ENCODE measurements around the gene TWNK. TPM values are rescaled to one million over a fixed set of nuclear protein-coding genes. Genes with fewer than 3 reads are reported as not detected.

The TWNK gene
- total RNA-seq, 1 experiment from 2014 or later: 28.2 TPM

DNA sequence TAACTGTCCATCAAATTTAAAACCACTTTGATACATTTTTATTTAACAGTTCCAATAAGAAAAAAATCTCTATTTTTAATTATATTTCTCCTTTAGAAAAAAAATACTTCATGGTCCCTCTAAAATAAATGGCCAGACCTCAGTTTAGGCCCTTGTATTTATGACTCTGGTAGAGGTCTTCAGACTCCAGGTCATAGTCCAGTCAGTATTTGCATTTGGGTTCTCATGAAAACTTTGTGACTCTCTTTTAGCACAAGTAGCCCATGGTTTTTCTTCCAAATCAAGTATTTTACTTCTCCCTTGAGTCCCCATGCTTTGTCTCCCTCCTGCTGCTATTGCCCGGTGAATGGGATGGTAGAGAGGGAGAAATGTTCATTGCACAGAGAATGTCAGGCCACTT lies 23.5 kb upstream of the TWNK start:
- Mint-ChIP-seq H3K27me3 (ENCODE audit: low read depth) (no peaks in the 10 kb centered on the region), H3K27ac (no peak overlapping the region), H3K4me1 (peaks cover 4% of the 10 kb centered on the region; the same call in 1 of the 2 replicates), H3K4me3 (no peak overlapping the region), H3K36me3 (peaks cover 10% of the 10 kb centered on the region), H3K9me3 (no peaks in the 10 kb centered on the region)
- no peak for DNase-seq (ENCODE audit: low spot score)
- CTCF ChIA-PET: no interaction called here
- POLR2A ChIA-PET: no interaction called here
- TF ChIP-seq RORB (CRISPR knock-in tag; IDR thresholded peaks at IDR 0.05) (no peak), ZNF396 (CRISPR knock-in tag; IDR thresholded peaks at IDR 0.05; ENCODE audit: borderline replicate concordance) (no peak), CREB1 (CRISPR knock-in tag; IDR thresholded peaks at IDR 0.05) (no peak), TEAD1 (CRISPR knock-in tag; IDR thresholded peaks at IDR 0.05) (no peak)
- TF ChIP-seq, protein P1, sequence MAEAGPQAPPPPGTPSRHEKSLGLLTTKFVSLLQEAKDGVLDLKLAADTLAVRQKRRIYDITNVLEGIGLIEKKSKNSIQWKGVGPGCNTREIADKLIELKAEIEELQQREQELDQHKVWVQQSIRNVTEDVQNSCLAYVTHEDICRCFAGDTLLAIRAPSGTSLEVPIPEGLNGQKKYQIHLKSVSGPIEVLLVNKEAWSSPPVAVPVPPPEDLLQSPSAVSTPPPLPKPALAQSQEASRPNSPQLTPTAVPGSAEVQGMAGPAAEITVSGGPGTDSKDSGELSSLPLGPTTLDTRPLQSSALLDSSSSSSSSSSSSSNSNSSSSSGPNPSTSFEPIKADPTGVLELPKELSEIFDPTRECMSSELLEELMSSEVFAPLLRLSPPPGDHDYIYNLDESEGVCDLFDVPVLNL (CRISPR knock-in tag; IDR thresholded peaks at IDR 0.05; ENCODE audit: borderline replicate concordance, low read depth): no peak
- TF ChIP-seq, protein P2, sequence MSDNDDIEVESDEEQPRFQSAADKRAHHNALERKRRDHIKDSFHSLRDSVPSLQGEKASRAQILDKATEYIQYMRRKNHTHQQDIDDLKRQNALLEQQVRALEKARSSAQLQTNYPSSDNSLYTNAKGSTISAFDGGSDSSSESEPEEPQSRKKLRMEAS (CRISPR knock-in tag; IDR thresholded peaks at IDR 0.05): no peak
- TF ChIP-seq, protein P3, sequence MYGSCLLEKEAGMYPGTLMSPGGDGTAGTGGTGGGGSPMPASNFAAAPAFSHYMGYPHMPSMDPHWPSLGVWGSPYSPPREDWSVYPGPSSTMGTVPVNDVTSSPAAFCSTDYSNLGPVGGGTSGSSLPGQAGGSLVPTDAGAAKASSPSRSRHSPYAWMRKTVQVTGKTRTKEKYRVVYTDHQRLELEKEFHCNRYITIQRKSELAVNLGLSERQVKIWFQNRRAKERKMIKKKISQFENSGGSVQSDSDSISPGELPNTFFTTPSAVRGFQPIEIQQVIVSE (CRISPR knock-in tag; IDR thresholded peaks at IDR 0.05; ENCODE audit: borderline replicate concordance): no peak
- TF ChIP-seq, protein P4, sequence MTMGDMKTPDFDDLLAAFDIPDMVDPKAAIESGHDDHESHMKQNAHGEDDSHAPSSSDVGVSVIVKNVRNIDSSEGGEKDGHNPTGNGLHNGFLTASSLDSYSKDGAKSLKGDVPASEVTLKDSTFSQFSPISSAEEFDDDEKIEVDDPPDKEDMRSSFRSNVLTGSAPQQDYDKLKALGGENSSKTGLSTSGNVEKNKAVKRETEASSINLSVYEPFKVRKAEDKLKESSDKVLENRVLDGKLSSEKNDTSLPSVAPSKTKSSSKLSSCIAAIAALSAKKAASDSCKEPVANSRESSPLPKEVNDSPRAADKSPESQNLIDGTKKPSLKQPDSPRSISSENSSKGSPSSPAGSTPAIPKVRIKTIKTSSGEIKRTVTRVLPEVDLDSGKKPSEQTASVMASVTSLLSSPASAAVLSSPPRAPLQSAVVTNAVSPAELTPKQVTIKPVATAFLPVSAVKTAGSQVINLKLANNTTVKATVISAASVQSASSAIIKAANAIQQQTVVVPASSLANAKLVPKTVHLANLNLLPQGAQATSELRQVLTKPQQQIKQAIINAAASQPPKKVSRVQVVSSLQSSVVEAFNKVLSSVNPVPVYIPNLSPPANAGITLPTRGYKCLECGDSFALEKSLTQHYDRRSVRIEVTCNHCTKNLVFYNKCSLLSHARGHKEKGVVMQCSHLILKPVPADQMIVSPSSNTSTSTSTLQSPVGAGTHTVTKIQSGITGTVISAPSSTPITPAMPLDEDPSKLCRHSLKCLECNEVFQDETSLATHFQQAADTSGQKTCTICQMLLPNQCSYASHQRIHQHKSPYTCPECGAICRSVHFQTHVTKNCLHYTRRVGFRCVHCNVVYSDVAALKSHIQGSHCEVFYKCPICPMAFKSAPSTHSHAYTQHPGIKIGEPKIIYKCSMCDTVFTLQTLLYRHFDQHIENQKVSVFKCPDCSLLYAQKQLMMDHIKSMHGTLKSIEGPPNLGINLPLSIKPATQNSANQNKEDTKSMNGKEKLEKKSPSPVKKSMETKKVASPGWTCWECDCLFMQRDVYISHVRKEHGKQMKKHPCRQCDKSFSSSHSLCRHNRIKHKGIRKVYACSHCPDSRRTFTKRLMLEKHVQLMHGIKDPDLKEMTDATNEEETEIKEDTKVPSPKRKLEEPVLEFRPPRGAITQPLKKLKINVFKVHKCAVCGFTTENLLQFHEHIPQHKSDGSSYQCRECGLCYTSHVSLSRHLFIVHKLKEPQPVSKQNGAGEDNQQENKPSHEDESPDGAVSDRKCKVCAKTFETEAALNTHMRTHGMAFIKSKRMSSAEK (CRISPR knock-in tag; IDR thresholded peaks at IDR 0.05; ENCODE audit: borderline replicate concordance): no peak
- ATAC-seq: no peak

DNA sequence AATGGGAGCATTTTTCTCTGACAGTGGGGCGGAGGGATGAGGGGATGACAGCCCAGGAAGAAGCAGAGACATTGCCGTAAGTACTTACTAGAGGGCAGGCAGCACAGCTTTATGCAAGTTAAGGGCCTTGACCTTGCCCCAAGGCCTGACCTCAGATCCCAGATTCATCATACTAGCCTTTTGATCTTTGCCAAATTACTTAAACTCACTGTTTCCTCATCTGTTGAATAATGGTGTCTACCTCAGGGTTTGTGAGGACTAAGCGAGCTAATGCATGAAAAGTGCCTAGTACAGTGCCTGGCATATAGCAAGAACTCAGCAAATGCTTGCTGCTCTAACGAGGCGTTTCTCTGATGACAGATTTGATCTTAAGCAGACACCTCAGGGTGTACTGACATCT lies 21.5 kb upstream of the TWNK start:
- no peak for DNase-seq (ENCODE audit: low spot score)
- Mint-ChIP-seq H3K27ac (no peak overlapping the region), H3K9me3 (no peaks in the 10 kb centered on the region), H3K27me3 (ENCODE audit: low read depth) (no peaks in the 10 kb centered on the region), H3K4me3 (no peak overlapping the region), H3K4me1 (peaks cover 11% of the 10 kb centered on the region), H3K36me3 (no peaks in the 10 kb centered on the region)
- ATAC-seq: no peak
- ChIA-PET POLR2A (interaction anchor here (0.6 kb wide), 2 partner anchors 14 to 27 kb away, joined by 4 read pairs; no protein-coding TSS in a partner anchor), CTCF (interaction anchor here (1.8 to 5.6 kb wide), 3 partner anchors 32 to 48 kb away, joined by 6 to 41 read pairs (median 7); no protein-coding TSS in a partner anchor)
- TF ChIP-seq, protein P5, sequence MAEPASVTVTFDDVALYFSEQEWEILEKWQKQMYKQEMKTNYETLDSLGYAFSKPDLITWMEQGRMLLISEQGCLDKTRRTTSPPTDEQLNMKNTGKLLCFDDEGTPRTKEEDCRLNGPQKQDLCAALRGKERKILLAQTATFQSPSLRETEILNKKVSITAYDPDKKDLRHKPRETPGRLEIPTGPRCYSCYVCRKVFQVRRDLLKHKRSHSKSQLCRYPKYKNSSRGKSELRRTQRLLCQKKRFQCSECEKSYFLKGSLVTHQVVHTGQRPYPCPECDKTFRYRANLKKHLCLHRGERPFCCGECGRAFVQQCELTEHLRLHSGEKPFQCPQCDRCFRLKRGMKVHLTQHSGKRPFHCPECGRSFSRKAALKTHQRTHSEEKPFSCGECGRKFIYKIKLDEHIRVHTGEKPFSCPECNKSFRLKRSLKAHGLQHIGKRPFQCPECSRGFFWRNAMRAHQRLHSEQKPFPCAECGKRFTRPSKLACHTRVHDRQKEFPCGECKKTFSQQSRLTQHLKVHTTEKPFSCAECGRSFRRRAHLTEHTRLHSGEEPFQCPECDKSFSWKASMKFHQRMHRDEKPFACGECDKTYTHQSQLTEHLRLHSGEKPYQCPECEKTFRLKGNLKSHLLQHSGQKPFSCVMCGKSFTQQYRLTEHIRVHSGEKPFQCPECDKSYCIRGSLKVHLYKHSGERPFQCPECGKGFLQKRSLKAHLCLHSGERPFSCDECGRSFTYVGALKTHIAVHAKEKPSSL (CRISPR knock-in tag; conservative IDR thresholded peaks at IDR 0.05): no peak
- TF ChIP-seq GABPB1 (CRISPR knock-in tag; IDR thresholded peaks at IDR 0.05): no peak
- TF ChIP-seq, protein P6, sequence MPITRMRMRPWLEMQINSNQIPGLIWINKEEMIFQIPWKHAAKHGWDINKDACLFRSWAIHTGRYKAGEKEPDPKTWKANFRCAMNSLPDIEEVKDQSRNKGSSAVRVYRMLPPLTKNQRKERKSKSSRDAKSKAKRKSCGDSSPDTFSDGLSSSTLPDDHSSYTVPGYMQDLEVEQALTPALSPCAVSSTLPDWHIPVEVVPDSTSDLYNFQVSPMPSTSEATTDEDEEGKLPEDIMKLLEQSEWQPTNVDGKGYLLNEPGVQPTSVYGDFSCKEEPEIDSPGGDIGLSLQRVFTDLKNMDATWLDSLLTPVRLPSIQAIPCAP (CRISPR knock-in tag; IDR thresholded peaks at IDR 0.05): no peak
- TF ChIP-seq, protein P7, sequence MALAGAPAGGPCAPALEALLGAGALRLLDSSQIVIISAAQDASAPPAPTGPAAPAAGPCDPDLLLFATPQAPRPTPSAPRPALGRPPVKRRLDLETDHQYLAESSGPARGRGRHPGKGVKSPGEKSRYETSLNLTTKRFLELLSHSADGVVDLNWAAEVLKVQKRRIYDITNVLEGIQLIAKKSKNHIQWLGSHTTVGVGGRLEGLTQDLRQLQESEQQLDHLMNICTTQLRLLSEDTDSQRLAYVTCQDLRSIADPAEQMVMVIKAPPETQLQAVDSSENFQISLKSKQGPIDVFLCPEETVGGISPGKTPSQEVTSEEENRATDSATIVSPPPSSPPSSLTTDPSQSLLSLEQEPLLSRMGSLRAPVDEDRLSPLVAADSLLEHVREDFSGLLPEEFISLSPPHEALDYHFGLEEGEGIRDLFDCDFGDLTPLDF (CRISPR knock-in tag; IDR thresholded peaks at IDR 0.05): no peak
- no peak for TF ChIP-seq RELA (CRISPR knock-in tag; IDR thresholded peaks at IDR 0.05; ENCODE audit: borderline replicate concordance)
- no peak for TF ChIP-seq PRRX2 (CRISPR knock-in tag; IDR thresholded peaks at IDR 0.05)
- no peak for TF ChIP-seq FOXP1 (CRISPR knock-in tag; IDR thresholded peaks at IDR 0.05; ENCODE audit: borderline replicate concordance)
- TF ChIP-seq, protein P8, sequence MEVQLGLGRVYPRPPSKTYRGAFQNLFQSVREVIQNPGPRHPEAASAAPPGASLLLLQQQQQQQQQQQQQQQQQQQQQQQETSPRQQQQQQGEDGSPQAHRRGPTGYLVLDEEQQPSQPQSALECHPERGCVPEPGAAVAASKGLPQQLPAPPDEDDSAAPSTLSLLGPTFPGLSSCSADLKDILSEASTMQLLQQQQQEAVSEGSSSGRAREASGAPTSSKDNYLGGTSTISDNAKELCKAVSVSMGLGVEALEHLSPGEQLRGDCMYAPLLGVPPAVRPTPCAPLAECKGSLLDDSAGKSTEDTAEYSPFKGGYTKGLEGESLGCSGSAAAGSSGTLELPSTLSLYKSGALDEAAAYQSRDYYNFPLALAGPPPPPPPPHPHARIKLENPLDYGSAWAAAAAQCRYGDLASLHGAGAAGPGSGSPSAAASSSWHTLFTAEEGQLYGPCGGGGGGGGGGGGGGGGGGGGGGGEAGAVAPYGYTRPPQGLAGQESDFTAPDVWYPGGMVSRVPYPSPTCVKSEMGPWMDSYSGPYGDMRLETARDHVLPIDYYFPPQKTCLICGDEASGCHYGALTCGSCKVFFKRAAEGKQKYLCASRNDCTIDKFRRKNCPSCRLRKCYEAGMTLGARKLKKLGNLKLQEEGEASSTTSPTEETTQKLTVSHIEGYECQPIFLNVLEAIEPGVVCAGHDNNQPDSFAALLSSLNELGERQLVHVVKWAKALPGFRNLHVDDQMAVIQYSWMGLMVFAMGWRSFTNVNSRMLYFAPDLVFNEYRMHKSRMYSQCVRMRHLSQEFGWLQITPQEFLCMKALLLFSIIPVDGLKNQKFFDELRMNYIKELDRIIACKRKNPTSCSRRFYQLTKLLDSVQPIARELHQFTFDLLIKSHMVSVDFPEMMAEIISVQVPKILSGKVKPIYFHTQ (CRISPR knock-in tag; IDR thresholded peaks at IDR 0.05): no peak
- TF ChIP-seq, protein P9, sequence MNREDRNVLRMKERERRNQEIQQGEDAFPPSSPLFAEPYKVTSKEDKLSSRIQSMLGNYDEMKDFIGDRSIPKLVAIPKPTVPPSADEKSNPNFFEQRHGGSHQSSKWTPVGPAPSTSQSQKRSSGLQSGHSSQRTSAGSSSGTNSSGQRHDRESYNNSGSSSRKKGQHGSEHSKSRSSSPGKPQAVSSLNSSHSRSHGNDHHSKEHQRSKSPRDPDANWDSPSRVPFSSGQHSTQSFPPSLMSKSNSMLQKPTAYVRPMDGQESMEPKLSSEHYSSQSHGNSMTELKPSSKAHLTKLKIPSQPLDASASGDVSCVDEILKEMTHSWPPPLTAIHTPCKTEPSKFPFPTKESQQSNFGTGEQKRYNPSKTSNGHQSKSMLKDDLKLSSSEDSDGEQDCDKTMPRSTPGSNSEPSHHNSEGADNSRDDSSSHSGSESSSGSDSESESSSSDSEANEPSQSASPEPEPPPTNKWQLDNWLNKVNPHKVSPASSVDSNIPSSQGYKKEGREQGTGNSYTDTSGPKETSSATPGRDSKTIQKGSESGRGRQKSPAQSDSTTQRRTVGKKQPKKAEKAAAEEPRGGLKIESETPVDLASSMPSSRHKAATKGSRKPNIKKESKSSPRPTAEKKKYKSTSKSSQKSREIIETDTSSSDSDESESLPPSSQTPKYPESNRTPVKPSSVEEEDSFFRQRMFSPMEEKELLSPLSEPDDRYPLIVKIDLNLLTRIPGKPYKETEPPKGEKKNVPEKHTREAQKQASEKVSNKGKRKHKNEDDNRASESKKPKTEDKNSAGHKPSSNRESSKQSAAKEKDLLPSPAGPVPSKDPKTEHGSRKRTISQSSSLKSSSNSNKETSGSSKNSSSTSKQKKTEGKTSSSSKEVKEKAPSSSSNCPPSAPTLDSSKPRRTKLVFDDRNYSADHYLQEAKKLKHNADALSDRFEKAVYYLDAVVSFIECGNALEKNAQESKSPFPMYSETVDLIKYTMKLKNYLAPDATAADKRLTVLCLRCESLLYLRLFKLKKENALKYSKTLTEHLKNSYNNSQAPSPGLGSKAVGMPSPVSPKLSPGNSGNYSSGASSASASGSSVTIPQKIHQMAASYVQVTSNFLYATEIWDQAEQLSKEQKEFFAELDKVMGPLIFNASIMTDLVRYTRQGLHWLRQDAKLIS (CRISPR knock-in tag; IDR thresholded peaks at IDR 0.05; ENCODE audit: borderline replicate concordance): no peak
